Islet precursor cell (in vitro differentiated cells): ENCODE measurements around the gene UBAP2.

Experiments
- DNase-seq: peaks from one replicate; pipeline ENCODE4 v3.0.0-alpha.2; 2018

Gene UBAP2

GRCh38 chr9:33921967-33922895 lies 126.5 kb downstream of the UBAP2 start:
- DNase-seq: peak; percentile 70

- DNase-seq: peak; percentile 48
These were observed 129.3 kb downstream of the UBAP2 start for GRCh38 chr9:33919276-33919897.

GRCh38 chr9:33917036-33917435 lies 131.7 kb downstream of the UBAP2 start:
- DNase-seq: peak; percentile 29

GRCh38 chr9:33914887-33915628 lies 133.6 kb downstream of the UBAP2 start:
- DNase-seq: no peak

- DNase-seq: no peak
These were observed 135.1 kb downstream of the UBAP2 start for GRCh38 chr9:33913541-33913940.

GRCh38 chr9:33908749-33909148 lies 139.9 kb downstream of the UBAP2 start:
- no peak for DNase-seq

GRCh38 chr9:33908114-33908513 lies 140.6 kb downstream of the UBAP2 start:
- no peak for DNase-seq

GRCh38 chr9:33907347-33907746 lies 141.3 kb downstream of the UBAP2 start:
- no peak for DNase-seq

GRCh38 chr9:33906769-33907168 lies 141.9 kb downstream of the UBAP2 start:
- DNase-seq: no peak

- DNase-seq: no peak
These were observed 143.6 kb downstream of the UBAP2 start for GRCh38 chr9:33905137-33905536.

- no peak for DNase-seq
These were observed 145.4 kb downstream of the UBAP2 start for GRCh38 chr9:33903157-33903780.

- no peak for DNase-seq
These were observed 154.4 kb downstream of the UBAP2 start for GRCh38 chr9:33894316-33894715.

- no peak for DNase-seq
These were observed 154.8 kb downstream of the UBAP2 start for GRCh38 chr9:33893861-33894260.

- no peak for DNase-seq
These were observed 162.7 kb downstream of the UBAP2 start for GRCh38 chr9:33885948-33886347.

GRCh38 chr9:33884856-33885701 lies 163.6 kb downstream of the UBAP2 start:
- DNase-seq: no peak

- no peak for DNase-seq
These were observed 167.1 kb downstream of the UBAP2 start for GRCh38 chr9:33881635-33882034.

- no peak for DNase-seq
These were observed 168.2 kb downstream of the UBAP2 start for GRCh38 chr9:33880211-33881089.

- DNase-seq: no peak
These were observed 169.9 kb downstream of the UBAP2 start for GRCh38 chr9:33878691-33879366.

GRCh38 chr9:33877727-33878489 lies 170.8 kb downstream of the UBAP2 start:
- DNase-seq: no peak
